Neural progenitor cell (in vitro differentiated cells): ENCODE measurements around the gene PEAK1.

Experiments used
- EZH2 ChIP-seq: fragments of 200-600 bp; sonication (generic); IDR thresholded peaks from 2 replicates; pipeline ENCODE4 v1.6.1; 2017; ENCODE audit warnings: antibody characterized with exemption, mild to moderate bottlenecking, moderate library complexity
- EZH2phosphoT487 ChIP-seq: fragments of 200-600 bp; sonication (generic); IDR thresholded peaks from 2 replicates; pipeline ENCODE4 v1.6.1; 2017; ENCODE audit warnings: antibody characterized with exemption
- TF ChIP-seq, protein P1 (sequence below): fragments of 200-600 bp; sonication (generic); IDR thresholded peaks from 2 replicates; pipeline ENCODE4 v1.5.1; 2017; ENCODE audit warnings: antibody characterized with exemption, mild to moderate bottlenecking

DNA sequence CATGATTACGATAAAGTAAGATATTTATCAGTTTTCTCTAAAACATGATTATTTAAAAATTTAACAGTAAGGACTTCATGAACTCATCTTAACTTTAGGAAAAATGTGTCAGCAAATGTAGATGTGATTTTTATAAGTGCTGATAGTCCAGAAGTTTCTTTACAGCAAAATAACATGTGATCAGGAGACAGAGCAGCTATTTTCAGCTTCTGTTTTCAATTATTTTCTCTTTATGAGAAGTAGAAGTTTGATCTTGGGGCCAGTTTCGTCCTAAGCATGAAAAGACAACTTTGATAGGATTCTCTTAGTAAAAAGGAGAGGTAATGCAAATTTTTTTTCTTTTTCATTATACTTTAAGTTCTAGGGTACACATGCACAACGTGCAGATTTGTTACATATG lies 252.5 kb downstream of the PEAK1 start:
- TF ChIP-seq, protein P1, sequence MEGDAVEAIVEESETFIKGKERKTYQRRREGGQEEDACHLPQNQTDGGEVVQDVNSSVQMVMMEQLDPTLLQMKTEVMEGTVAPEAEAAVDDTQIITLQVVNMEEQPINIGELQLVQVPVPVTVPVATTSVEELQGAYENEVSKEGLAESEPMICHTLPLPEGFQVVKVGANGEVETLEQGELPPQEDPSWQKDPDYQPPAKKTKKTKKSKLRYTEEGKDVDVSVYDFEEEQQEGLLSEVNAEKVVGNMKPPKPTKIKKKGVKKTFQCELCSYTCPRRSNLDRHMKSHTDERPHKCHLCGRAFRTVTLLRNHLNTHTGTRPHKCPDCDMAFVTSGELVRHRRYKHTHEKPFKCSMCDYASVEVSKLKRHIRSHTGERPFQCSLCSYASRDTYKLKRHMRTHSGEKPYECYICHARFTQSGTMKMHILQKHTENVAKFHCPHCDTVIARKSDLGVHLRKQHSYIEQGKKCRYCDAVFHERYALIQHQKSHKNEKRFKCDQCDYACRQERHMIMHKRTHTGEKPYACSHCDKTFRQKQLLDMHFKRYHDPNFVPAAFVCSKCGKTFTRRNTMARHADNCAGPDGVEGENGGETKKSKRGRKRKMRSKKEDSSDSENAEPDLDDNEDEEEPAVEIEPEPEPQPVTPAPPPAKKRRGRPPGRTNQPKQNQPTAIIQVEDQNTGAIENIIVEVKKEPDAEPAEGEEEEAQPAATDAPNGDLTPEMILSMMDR, result no peak
- no peak for TF ChIP-seq EZH2
- TF ChIP-seq EZH2phosphoT487, result no peak
